Measurements from ENCODE around the gene GLB1L2. TPM values are rescaled to one million over a fixed set of nuclear protein-coding genes. Genes with fewer than 3 reads are reported as not detected.

Gene GLB1L2
- total and polyA plus RNA-seq, 2 of the 4 experiments (the other 2 are of a cell fraction), result under 0.01 to 0.26 TPM

- BruUV-seq (replicated peaks), result no TSS peak
- Histone ChIP-seq H3K27ac (ENCODE audit: insufficient read depth, low read length) (no peak overlapping the region), H3K4me2 (ENCODE audit: low read depth, low read length) (no peak overlapping the region), H4K20me1 (ENCODE audit: insufficient read depth, low read length) (no peaks in the 10 kb centered on the region), H4K8ac (ENCODE audit: low read depth in 2 of 2, low read length in 2 of 2) (no peak overlapping the region), H2BK15ac (ENCODE audit: low read depth, low read length) (no peak overlapping the region), H2BK120ac (ENCODE audit: low read depth, low read length) (no peak overlapping the region), H3K23ac (ENCODE audit: low read depth, low read length) (no peak overlapping the region), H2BK5ac (ENCODE audit: low read depth, low read length, poor library complexity, severe bottlenecking) (no peak overlapping the region), H3K14ac (replicated peaks; ENCODE audit: low read depth, low read length) (no peak overlapping the region), H2BK20ac (ENCODE audit: low read depth, low read length) (no peak overlapping the region), H3K18ac (ENCODE audit: low read depth, low read length) (no peak overlapping the region), H3K9me1 (ENCODE audit: insufficient read depth, low read length) (no peaks in the 10 kb centered on the region), H3K4me3 (ENCODE audit: insufficient read depth, low read depth, low read length) (no peak overlapping the region), H2AFZ (replicated peaks; ENCODE audit: low read length, poor library complexity) (no peak overlapping the region), H4K5ac (ENCODE audit: low read depth, low read length) (no peak overlapping the region), H3K36me3 (ENCODE audit: control insufficient read depth, insufficient read depth, low read length) (no peaks in the 10 kb centered on the region), H4K91ac (ENCODE audit: insufficient read depth, low read depth, low read length) (no peak overlapping the region), H3K56ac (ENCODE audit: extremely low read depth, insufficient read depth, low read length) (no peak overlapping the region), H3K9me3 (ENCODE audit: control insufficient read depth, insufficient read depth, low read length) (peaks cover 17% of the 10 kb centered on the region), H3K27me3 (ENCODE audit: control insufficient read depth, insufficient read depth, low read length) (no peaks in the 10 kb centered on the region), H2AK9ac (replicated peaks; ENCODE audit: low read depth, low read length, poor library complexity) (no peak overlapping the region), H2AK5ac (ENCODE audit: low read depth, low read length) (no peak overlapping the region), H3K4me1 (ENCODE audit: control insufficient read depth, insufficient read depth, low read length) (no peaks in the 10 kb centered on the region), H3K9ac (ENCODE audit: low read depth, low read length) (no peak overlapping the region), H3K79me1 (ENCODE audit: low read depth in 1 of 2, low read length in 2 of 2) (no peaks in the 10 kb centered on the region), H3K4ac (ENCODE audit: low read depth, low read length) (no peak overlapping the region)
- no peak for TF ChIP-seq MAZ (IDR thresholded peaks at IDR 0.05; ENCODE audit: borderline replicate concordance, low read depth, low read length)
- TF ChIP-seq POLR2A (IDR thresholded peaks at IDR 0.05; ENCODE audit: low read depth, low read length), result no peak
- no peak for TF ChIP-seq USF2 (IDR thresholded peaks at IDR 0.05; ENCODE audit: low read depth, low read length)
- TF ChIP-seq ELK1 (IDR thresholded peaks at IDR 0.05; ENCODE audit: borderline replicate concordance, low read depth, low read length), result no peak
- no peak for TF ChIP-seq FOS (IDR thresholded peaks at IDR 0.05; ENCODE audit: low read depth, low read length)
- TF ChIP-seq SMC3 (IDR thresholded peaks at IDR 0.05; ENCODE audit: low read depth, low read length), result no peak
- TF ChIP-seq CTCF (conservative IDR thresholded peaks at IDR 0.05; ENCODE audit: low read depth, low read length), result no peak
- no peak for TF ChIP-seq RFX5 (IDR thresholded peaks at IDR 0.05; ENCODE audit: low read depth, low read length)
- no peak for TF ChIP-seq CEBPB (IDR thresholded peaks at IDR 0.05; ENCODE audit: low read depth, low read length)
- no peak for TF ChIP-seq CHD1 (IDR thresholded peaks at IDR 0.05; ENCODE audit: low read depth, low read length)
- no peak for TF ChIP-seq MXI1 (IDR thresholded peaks at IDR 0.05; ENCODE audit: borderline replicate concordance, low read depth, low read length)
- TF ChIP-seq RCOR1 (IDR thresholded peaks at IDR 0.05; ENCODE audit: insufficient replicate concordance, low read length), result no peak
- TF ChIP-seq RAD21 (IDR thresholded peaks at IDR 0.05; ENCODE audit: low read length), result no peak
- no peak for TF ChIP-seq MAFK (IDR thresholded peaks at IDR 0.05; ENCODE audit: low read depth, low read length)
- WGBS, 2 experiments (ENCODE audit: extremely low coverage in 2 of 2, insufficient read length in 1 of 2), result 49% methylated on average over 6 of the region's 10 CpGs; no CpG with 5 or more reads in 1 of the 2 experiments
- intact Hi-C loops (cut with micrococcal nuclease), result no loop called here
- ATAC-seq (ENCODE audit: low read depth), result no peak
- dilution Hi-C loops (cut with HindIII; ENCODE audit: low sequenced_read_pairs, unreplicated experiment), result no loop called here
- in situ Hi-C loops (cut with MboI; ENCODE audit: low sequenced_read_pairs), result no loop called here
- no peak for DNase-seq
- ChIA-PET CTCF (no interaction called here), POLR2A (ENCODE audit: unreplicated experiment) (no interaction called here)
These were observed 27.9 kb downstream of the GLB1L2 start for GRCh38 chr11:134359646-134360045.
